ENCODE measurements around the gene SMOC2.

GRCh38 chr6:168427184-168427583 lies 13.8 kb upstream of the SMOC2 start:
- TF ChIP-seq EZH2 (IDR thresholded peaks at IDR 0.05) (no peak), POLR2AphosphoS5 (IDR thresholded peaks at IDR 0.05; ENCODE audit: borderline replicate concordance, low read depth, low read length) (no peak)
